Epithelial cell of esophagus (primary cell): ENCODE results near the gene KCNJ10.
A peak's percentile ranks its signal among the peaks of the same experiment; 100 is the strongest.

Experiments used
- DNase-seq: peaks from one replicate; pipeline ENCODE4 v3.0.0; 2010; ENCODE audit warnings: low read depth
- H3K4me3 ChIP-seq: 2 replicates; pipeline ENCODE4 v1.5.1; 2011; ENCODE audit warnings: mild to moderate bottlenecking, low read length, control low read depth
- TF ChIP-seq, protein P1 (sequence below): IDR thresholded peaks from 2 replicates; pipeline ENCODE4 v1.5.1; 2011; ENCODE audit warnings: low read depth, mild to moderate bottlenecking, low read length, control low read depth, inconsistent platforms; ENCODE audit not compliant: insufficient read depth; ENCODE audit errors: missing control alignments

The KCNJ10 gene

DNA sequence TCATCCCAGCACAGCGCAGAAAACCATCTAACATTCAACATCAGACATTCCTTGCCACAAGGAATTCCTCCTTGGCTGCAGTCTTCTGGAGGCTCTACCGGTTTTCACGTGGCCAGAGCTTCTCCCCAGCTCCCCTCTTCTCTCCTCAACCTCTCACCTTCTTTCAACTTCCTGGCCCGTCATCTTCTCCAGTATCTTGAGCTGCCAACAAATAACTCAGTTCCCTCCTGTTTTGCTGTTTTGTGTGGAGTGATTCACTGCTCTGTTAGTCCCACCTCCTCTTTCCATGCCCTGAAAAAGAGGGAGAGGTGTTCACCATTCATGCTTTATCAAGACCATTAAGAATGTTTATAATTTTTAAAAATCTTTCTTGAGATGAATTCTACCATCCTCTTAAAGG is 70.8 kb downstream of the KCNJ10 start:
- TF ChIP-seq, protein P1, sequence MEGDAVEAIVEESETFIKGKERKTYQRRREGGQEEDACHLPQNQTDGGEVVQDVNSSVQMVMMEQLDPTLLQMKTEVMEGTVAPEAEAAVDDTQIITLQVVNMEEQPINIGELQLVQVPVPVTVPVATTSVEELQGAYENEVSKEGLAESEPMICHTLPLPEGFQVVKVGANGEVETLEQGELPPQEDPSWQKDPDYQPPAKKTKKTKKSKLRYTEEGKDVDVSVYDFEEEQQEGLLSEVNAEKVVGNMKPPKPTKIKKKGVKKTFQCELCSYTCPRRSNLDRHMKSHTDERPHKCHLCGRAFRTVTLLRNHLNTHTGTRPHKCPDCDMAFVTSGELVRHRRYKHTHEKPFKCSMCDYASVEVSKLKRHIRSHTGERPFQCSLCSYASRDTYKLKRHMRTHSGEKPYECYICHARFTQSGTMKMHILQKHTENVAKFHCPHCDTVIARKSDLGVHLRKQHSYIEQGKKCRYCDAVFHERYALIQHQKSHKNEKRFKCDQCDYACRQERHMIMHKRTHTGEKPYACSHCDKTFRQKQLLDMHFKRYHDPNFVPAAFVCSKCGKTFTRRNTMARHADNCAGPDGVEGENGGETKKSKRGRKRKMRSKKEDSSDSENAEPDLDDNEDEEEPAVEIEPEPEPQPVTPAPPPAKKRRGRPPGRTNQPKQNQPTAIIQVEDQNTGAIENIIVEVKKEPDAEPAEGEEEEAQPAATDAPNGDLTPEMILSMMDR: no peak
- DNase-seq: peak; percentile 40
- H3K4me3 ChIP-seq: no peak overlapping the region

DNA sequence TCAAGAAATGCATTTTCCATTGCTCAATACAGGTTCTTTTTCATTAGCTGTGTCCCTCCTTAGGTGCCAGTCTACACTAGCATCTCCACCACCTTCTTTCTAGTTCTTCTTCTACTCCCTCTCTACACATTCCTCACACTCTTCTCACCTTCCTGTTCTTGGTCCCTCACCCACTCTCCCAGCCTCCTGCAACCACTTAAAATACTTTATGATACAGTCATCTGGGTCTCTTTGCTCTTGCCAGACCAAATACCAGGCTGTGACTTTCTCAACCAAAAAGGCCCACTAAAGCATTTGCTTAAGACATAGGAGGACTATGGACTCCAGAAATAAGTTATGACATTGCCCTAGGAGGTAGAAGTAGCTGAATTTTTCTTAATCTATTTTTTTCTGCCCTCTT is 73.3 kb downstream of the KCNJ10 start:
- DNase-seq: peak; percentile 84
- no peak overlapping the region for H3K4me3 ChIP-seq
- TF ChIP-seq, protein P1: no peak

DNA sequence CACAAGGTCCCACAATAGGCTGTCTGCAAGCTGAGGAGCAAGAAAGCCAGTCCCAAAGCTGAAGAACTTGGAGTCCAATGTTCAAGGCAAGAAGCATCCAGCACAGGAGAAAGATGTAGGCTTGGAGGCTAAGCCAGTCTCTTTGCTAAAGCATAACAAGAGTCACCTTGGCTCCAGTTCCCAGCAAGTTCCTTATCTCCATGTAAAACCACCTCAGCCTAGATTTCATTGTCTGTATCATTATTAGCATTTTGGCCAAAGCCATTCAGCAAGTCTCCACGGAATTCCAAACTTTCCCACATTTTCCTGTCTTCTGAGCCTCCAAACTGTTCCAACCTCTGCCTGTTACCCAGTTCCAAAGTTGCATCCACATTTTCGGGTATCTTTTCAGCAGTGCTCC is 75.1 kb downstream of the KCNJ10 start:
- TF ChIP-seq, protein P1: no peak
- no peak overlapping the region for H3K4me3 ChIP-seq
- no peak for DNase-seq

DNA sequence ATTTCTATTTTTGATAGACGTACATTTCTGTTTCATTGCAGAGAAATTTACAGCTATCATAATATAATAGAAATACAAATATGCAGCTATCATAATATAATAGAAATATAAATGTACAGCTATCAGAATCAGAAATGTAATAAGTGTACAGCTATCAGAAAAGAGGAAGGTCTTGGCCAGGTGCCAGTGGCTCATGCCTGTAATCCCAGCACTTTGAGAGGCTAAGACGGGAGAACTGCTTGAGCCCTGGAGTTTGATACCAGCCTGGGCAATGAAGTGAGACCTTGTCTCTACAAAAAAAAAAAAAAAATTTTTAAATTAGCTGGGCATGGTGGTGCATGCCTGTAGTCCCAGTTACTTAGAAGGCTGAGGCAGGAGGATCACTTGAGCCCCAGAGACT is 76.0 kb downstream of the KCNJ10 start:
- TF ChIP-seq, protein P1: no peak
- no peak for DNase-seq
- no peak overlapping the region for H3K4me3 ChIP-seq

DNA sequence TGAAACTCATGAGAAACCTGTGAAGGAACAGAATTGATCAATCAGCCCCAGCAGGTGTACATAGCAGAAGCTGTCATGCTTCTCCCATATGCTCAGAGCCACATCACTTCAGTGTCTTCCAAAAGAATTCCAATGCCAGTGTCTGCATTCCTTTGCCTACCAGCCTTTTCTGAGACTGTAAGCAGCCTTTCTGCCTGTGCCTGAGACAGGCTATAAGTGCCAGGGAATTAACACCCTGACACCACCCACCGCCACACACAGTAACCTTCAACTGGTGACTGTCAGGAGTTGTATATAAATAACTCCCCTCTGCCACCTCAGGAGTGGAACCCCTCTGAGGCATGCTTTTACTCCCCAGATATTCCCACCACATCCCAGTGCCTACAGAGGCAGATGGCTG is 77.8 kb downstream of the KCNJ10 start:
- DNase-seq: no peak
- TF ChIP-seq, protein P1: no peak
- H3K4me3 ChIP-seq: no peak overlapping the region

DNA sequence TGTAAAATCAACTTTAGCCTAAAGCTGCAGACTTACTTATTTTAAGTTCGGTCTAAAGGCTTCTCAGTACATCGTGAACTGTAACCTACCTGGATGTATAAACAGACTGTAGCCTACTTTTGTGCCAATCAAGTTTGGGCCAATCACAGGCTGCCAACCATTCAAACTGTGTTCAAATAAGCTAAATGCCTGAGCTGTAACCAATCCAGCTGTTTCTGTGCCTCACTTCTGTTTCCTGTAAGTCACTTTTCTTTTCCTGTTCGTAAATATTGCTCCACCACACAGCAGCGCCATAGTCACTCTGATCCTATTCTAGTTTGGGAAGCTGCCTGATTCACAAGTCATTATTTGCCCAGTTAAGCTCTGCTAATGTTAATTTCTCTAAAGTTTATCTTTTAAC is 78.4 kb downstream of the KCNJ10 start:
- TF ChIP-seq, protein P1: no peak
- peak; percentile 32 for DNase-seq
- H3K4me3 ChIP-seq: no peak overlapping the region

DNA sequence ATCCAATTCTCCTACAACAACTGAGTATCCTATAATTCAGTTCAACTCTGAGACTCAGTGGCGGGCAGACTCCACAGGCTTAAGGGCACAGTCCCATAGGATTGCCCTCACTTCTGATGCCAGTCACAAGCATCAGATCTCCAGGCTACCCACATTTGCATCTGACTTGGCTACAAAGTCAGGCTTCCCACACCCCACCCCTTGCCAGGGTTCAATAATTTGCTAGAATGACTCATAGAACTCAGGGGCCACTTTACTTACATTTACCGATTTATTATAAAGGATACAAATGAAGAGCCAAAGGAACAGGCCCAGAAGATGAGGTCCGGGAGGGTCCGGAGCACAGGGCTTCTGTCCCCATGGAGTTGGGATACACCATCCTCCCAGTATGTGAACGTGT is 80.0 kb downstream of the KCNJ10 start:
- DNase-seq: no peak
- H3K4me3 ChIP-seq: no peak overlapping the region
- TF ChIP-seq, protein P1: no peak
